HG03064 (cell line): ENCODE results near the gene SGMS1.
"Not testable (repeated sequence)": the region's sequence is repeated elsewhere in the genome, so short reads cannot be mapped to it uniquely, and the experiment has no call there.

Experiments used
- ATAC-seq: cut with Tn5 transposase; IDR thresholded peaks from one replicate; pipeline ENCODE4 v1.9.1; 2021; ENCODE audit warnings: low read depth; ENCODE audit not compliant: unreplicated experiment

The SGMS1 gene

GRCh38 chr10:50289196-50289595 lies 334.6 kb downstream of the SGMS1 start:
- ATAC-seq = no peak

DNA sequence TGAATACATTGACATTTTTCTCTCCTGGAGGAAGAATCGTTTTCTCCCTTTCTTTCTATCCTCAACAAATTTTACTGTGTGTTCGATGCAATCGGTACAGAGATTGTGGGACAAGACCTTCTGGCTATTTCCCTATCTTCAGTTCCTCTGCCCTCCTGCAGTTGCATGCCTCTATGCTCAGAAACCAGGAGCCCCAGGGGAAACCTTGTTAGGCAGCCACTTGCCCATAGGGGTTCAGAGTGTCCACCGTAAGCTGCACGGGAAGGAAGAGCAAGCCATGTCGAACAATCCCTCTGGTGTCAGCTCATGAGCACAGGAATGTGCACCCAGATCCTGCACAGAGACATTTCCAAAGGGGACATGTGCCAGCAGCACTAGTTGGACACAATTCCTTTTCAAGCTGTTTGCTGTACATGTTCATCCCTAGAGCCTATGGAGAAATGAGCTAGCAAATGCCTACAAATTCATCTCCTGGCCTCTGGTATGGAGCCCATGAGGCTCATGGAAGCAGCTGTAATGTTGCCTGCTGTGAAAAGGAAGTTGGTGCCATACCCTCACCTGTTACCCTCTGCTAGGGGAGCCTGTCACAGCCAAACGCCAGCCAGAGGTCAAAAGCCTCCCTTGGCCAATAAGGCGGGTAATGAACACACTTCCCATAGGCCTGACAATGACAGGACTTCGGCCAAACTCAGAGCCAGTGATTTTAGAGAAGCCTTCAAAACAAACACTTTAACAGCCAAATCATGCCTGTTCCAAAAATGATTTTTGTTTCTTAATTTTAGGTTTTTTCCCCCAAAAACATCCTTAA lies 336.6 kb downstream of the SGMS1 start:
- ATAC-seq = no peak

DNA sequence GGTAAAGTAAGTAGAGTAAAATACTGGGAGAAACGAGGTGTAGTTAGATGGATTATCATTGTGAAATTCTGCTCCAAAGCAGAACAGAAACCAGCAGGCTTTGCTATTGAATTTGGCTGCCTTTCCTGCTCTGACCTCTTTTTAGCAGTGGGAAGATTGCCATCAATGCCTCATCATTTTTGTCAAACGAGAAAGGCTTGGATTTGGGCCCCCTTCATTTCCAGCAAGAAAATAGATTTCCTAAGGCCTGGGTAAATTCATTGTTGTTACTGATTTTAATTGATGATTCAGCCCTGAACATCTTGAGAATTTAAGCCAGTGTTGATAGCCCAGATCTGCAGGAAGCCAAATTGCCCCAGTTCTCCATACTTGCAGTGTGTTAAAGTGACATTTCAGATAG lies 337.2 kb downstream of the SGMS1 start:
- ATAC-seq = no peak

GRCh38 chr10:50281967-50282522 lies 341.7 kb downstream of the SGMS1 start:
- no peak for ATAC-seq

- ATAC-seq = no peak
Measured at GRCh38 chr10:50281210-50281966, 342.4 kb downstream of the SGMS1 start.

- ATAC-seq = no peak
Measured at GRCh38 chr10:50280049-50280841, 343.5 kb downstream of the SGMS1 start.

DNA sequence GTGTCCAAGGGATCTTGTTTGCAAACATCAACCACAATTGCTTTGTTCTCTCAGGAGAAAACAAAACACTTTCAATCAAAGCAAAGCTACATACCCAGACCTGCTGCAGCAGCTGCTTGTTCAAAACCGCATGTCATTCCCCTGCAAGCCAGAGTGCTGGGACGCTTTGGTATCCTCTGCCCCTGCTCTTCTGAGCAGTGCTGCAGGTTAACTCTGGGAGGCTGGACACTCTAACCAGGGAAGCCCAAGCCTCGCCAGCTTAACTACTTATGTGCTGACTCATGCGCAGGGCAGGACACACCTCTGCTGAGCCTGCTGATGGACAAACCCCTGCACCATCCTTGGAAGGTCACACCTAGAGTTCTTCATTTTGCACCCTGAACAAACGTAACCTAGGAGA lies 344.3 kb downstream of the SGMS1 start:
- ATAC-seq = no peak

DNA sequence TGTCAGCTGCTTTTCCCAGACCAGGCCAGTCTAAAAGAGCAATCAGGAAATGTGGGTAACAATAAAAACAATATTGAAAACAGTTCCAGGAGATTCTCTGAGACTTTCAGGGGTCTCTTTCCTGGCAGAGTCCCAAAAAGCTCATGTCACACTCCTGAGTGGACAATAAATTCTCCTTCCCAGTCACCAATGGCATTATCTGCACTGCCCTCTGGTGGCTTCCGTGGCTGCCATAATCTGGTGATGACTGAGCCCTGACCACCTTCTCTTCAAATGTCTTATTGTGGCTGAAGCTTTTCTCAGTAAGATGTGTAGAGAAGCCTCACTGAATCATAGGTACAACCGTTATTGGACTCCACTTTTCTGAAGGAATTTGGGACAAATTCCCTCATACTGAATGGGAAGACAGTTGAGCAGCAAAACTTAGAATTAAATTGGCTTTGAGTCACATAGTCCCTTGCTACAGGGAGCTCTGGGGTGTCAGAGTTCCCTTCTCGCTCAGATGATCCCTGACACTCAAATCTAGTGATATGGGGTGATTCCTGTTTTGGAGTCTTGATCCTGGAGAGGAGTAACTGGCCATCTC lies 348.0 kb downstream of the SGMS1 start:
- ATAC-seq = no peak

DNA sequence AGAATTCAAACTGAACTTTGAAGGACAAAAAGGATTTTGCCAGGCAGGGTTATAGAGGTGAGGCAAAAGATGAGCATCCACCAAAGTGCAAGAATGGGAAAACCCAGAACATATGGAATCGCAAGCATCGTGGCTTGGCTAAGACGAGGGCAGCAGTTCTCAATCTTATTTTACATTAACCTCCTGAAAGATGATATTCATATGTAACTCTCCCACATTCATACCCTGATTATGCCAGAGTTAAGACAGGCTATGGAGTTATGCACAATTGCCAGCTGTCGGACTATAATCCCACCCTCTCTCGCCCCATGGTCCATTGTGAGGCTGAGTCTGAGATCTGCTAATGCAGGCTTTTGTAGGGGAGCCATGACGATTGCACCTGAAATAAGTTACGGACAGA lies 351.2 kb downstream of the SGMS1 start:
- ATAC-seq = no peak

DNA sequence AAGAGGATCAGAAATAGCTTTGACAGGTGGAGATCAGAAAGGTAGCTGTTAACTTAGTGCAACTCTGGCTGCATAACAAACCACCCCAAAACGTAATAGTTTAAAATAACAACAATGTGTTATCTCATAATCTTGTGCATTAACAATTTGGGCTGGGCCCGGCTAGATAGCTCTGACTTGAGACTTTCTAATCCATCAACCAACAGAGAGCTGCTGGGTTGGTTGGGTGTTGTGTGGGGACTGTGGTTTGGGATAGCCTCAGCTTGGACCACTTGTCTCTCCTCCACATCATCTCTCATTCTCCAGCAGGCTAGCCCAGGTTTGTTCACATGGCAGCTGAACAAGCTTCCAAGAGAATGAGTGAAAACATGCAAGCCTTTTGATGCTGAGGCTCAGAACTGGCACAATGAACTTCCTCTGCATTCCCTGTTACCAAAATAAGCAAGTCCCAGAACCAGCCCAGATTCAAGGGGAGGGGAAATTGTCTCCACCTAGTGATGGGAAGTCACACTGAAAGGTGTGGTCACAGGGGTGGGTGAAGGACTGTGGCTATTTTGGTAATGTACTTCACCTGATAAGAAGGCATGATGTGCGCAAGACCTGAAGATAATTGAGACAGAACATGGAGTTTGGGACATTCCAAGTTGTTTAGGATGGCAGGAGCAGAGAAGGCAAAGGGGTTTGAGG lies 352.0 kb downstream of the SGMS1 start:
- ATAC-seq = no peak

DNA sequence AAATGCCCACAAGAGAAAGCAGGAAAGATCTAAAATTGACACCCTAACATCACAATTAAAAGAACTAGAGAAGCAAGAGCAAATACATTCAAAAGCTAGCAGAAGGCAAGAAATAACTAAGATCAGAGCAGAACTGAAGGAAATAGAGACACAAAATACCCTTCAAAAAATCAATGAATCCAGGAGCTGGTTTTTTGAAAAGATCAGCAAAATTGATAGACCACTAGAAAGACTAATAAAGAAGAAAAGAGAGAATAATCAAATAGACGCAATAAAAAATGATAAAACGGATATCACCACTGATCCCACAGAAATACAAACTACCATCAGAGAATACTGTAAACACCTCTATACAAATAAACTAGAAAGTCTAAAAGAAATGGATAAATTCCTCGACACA lies 355.9 kb downstream of the SGMS1 start:
- not testable (repeated sequence) for ATAC-seq

GRCh38 chr10:50262625-50263024 lies 361.1 kb downstream of the SGMS1 start:
- not testable (repeated sequence) for ATAC-seq

DNA sequence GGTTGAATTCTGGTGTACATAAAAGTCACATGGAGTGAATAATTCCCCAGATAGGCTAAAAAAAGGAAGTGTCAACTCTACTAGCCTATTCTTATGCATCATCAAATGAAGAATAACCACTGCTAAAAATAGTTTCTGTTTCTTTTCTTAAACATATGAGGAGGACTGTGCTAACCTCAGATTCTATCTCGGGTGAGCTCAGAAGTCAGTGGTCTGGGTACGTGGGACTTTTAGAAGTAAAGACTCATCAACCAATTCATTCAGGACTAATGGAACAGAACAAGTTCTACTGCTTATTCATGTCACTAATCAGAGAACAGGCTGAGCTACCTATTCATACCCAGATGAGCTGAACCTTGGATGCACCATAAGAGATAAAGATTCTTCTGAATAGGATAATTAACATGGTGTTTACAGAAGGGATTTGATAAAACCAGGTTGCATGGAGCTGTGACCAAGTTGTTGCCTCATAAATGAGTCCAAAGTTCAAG lies 362.9 kb downstream of the SGMS1 start:
- ATAC-seq = peak; percentile 99
